GM12873 (cell line): ENCODE results near the gene POGLUT3.

Experiments used
- TF ChIP-seq, protein P1 (sequence below): IDR thresholded peaks from 2 replicates; pipeline ENCODE4 v1.5.1; 2012; ENCODE audit warnings: low read depth, mild to moderate bottlenecking, moderate library complexity, low read length, control low read depth; ENCODE audit not compliant: insufficient read depth; ENCODE audit errors: missing control alignments

POGLUT3 gene

DNA sequence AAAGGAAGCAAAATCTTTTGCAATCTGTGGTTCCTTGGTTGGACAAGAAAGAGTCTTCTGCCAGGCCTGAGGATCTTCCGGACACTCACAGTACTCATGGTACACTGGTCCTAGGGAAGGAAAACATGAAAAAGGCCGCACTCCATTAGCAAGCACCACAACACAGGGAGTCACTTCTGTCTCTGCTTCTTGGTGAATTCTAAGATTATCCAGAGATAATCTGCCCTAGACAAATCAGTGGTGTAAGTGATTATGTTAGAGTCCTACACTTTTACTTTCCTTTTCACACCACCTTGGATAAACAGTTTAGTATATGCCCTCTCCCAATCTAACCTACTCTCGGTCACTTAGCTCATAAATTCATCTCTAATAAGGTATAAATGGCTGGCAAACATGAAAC is 11.9 kb downstream of the POGLUT3 start:
- TF ChIP-seq, protein P1, sequence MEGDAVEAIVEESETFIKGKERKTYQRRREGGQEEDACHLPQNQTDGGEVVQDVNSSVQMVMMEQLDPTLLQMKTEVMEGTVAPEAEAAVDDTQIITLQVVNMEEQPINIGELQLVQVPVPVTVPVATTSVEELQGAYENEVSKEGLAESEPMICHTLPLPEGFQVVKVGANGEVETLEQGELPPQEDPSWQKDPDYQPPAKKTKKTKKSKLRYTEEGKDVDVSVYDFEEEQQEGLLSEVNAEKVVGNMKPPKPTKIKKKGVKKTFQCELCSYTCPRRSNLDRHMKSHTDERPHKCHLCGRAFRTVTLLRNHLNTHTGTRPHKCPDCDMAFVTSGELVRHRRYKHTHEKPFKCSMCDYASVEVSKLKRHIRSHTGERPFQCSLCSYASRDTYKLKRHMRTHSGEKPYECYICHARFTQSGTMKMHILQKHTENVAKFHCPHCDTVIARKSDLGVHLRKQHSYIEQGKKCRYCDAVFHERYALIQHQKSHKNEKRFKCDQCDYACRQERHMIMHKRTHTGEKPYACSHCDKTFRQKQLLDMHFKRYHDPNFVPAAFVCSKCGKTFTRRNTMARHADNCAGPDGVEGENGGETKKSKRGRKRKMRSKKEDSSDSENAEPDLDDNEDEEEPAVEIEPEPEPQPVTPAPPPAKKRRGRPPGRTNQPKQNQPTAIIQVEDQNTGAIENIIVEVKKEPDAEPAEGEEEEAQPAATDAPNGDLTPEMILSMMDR: no peak

DNA sequence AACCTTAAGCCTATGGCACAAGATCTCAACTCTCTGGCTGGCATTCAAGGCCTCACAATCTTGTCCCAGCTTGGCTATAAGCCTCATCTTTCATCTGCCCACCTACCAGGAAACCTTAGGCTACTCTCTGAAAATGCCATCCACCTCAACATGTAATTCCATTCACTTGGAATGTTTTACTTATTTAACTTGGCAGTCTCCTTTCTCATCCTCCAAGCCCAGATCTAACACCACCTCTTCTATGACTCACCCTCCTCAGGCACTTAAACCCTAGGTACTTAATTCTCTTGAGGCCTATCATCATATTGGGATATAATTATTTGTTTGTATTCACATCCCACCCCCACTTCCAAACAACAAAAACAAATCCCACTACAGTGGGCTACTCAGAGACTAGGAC is 15.0 kb downstream of the POGLUT3 start:
- TF ChIP-seq, protein P1: no peak

DNA sequence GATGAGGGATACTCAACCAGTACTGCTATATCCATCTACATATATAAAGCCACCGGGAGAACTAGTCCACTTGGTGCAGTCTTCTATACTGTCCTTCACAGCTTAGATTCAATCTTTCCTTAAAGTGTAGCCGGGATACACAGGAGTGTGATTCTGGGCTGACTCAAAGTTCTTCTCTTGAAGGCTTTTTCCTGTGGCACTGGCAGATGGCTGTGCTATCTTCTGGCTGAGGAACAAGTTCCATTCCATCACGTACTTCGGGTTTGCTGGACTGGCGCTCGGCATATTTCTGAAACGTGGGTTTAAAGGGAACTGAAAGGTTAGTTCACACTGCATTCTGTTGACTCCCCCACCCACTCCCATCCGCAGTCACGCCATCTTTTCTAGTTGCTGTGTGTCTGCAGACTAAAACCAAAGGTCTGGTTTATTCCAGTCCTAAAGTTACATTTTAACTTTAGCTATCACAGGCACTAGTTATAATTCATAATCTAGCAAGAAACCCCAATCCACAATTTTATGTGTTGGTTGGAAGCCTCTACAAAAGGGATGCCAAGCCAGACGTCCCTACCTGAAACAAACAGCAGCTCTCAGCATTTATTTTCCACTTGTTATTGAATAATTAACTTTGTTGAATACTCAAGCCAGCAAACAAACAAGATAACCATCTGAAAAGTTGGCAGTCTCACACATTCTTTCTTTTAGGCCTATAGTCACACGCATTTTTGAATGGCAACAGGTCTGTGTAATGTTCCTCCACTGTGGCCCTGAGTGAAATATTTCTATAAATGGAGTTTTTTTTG is 23.3 kb downstream of the POGLUT3 start:
- TF ChIP-seq, protein P1: no peak

DNA sequence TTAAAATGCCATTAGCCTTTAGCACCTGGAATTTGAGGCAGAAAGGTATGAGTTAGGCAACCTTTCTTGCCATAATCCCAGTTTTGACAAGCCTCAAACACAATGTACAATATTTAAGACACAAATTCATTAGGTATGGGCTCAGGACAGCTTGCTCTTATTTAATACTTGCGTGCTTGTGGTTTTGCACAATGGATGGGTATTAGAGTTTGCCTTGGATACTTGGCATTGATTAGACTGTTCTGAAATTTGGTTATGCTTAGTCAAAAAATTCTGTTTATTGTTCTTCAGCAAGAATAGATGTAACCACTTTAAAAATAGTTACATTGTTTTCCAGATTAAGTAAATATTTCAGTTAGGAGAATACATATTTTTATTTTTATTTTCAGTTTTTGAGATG is 25.5 kb downstream of the POGLUT3 start:
- TF ChIP-seq, protein P1: no peak

DNA sequence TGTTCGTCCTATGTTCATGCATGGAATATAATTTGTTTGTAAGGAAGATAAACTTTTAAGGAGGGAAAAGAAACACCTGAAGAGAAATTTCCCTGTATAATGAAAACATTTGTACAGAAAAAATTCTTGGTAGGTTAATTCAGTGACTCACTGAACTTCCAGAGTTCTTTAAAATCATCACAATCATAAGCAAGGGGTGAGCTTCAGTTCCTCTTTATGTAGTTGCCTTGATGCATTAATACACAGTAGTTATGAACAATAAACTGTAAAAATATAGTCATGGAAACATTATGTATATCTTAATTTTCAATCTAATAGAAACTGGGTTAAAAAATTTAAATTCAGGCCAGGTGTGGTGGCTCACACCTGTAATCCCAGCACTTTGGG is 29.7 kb downstream of the POGLUT3 start:
- TF ChIP-seq, protein P1: no peak

DNA sequence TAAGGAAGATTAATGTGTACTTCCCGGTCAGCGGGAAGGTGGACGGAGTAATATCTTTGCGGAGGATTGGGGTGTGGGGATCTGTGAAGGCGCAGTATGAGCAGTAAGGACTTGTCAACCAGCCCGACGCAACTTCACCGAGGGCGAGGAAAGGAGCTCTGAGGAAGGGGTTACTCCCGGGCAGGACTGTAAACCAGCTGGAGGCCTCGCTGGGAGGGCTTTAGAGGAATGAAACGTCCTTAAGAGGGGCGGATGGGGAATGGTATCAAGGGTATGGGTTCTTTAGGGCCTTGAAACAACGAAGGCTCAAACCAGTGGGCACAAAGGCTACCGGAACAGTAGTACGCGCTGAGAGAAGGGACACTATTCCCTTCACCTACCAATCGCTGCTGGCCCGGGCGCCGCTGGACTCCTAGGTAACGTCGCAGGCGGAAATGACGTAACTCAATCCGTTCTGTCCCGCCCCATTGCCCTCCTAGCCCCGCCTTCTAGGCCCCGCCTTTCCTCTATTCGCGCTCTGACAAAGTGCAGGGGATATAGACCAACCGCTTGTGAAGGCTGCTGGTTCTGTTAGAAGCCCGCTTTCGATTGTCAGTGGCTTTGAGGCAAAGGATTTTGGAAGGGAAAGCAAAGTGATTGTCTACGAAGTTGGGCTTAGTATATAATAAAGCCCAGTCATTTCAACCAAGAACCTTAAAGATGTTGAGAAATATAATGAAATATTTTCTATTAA is 30.9 kb downstream of the POGLUT3 start, which contains the start of gene C11orf65:
Gene C11orf65, minus strand, starts transcription at position 439 of the 733 bp plus-strand sequence. CDS start 5,970 bp downstream, outside the sequence.
- TF ChIP-seq, protein P1: no peak

DNA sequence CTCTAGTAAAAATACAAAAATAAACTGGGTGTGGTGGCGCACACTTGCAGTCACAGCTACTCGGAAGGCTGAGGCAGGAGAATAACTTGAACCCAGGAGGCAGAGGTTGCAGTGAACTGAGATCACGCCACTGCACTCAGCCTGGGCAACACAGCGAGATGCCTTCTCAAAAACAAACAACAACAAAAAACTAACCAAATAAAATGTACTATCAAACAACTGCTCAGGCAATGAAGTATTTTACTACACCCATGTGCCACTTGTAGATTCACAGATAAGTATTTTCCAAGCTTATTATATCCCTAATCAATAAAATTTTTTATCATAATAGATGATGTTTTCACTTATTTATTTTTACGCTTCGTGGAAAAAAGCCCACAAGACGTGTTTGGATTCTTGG is 31.8 kb downstream of the POGLUT3 start:
- TF ChIP-seq, protein P1: no peak
